Renal cortical epithelial cell (primary cell): ENCODE measurements around the gene SESN1. TPM values are rescaled to one million over a fixed set of nuclear protein-coding genes. Genes with fewer than 3 reads are reported as not detected.

Experiments used
- DNase-seq: peaks from one replicate; pipeline ENCODE4 v3.0.0-alpha.2; 2011; ENCODE audit warnings: low read depth
- total RNA-seq: library from RNA; depleted of rRNA; stranded (reverse); fragments of >200 nt; gene quantifications from 2 replicates; pipeline ENCODE4 v1.2.3, GENCODE V29; 2014

Gene SESN1
- total RNA-seq, 1 donor from 2014 or later, result 47.8 TPM

- DNase-seq, result no peak
Measured at GRCh38 chr6:108961077-108961476, 133.6 kb downstream of the SESN1 start.

GRCh38 chr6:108960601-108961000, 134.0 kb downstream of the SESN1 start:
- DNase-seq, result no peak

GRCh38 chr6:108959972-108960582, 134.6 kb downstream of the SESN1 start:
- no peak for DNase-seq

- no peak for DNase-seq
Measured at GRCh38 chr6:108958900-108959770, 135.5 kb downstream of the SESN1 start.

- no peak for DNase-seq
Measured at GRCh38 chr6:108957221-108957620, 137.4 kb downstream of the SESN1 start.

- no peak for DNase-seq
Measured at GRCh38 chr6:108955329-108955949, 139.2 kb downstream of the SESN1 start.

- DNase-seq, result no peak
Measured at GRCh38 chr6:108953681-108954080, 141.0 kb downstream of the SESN1 start.

- no peak for DNase-seq
Measured at GRCh38 chr6:108952776-108953486, 141.7 kb downstream of the SESN1 start.

DNA sequence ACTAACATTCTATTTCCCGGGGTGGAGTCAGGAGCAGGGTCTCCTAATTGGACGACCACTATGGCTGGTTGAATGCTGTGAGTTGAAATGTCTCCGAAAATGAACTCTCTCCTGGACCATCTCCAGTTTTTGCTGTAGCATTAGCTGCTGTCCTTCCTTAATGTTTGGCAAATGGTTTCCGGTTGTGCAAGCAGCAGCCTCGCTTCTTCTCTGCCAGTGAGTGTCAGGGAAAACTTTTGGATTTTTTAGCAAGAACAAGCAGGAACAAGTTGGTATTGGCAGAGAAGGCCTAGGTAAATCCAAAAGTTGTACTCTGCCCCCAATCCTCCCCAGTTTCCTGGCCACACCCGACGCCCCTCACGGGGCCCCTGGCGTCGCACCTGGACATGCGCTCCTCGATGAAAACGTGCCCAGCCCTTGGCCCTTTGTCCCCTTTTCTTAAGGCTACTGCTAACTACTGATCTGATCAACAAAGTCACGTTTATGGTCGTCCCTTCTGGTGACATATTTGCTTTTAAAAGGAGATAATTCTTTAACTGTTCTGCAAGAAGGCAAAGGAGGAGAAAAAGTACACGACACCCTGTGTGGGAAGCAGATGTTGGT, 143.2 kb downstream of the SESN1 start:
- no peak for DNase-seq

GRCh38 chr6:108948181-108948661, 146.4 kb downstream of the SESN1 start:
- DNase-seq, result peak; percentile 82

- peak; percentile 99 for DNase-seq
Measured at GRCh38 chr6:108947114-108947854, 147.4 kb downstream of the SESN1 start.

DNA sequence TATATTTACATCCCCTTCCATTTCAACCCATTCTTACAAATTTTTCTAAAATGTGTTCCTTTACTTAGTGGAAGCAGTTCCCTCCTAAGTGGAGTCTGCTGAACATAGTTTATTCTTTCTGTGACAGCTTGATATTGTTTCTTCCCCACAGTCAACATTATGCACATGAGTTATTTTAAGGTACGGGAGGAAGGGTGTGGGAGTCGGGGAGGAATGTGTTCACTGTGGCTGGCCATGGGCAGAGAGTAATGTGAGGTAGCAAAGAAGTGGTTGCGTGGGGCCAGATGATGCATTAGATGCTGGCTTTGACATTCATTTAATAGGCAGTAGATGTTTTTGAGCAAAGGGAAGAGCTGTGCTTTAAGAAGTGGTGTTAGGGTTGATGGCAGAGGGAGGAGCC, 148.0 kb downstream of the SESN1 start:
- peak; percentile 87 for DNase-seq

GRCh38 chr6:108945681-108946159, 148.9 kb downstream of the SESN1 start:
- DNase-seq, result peak; percentile 43

GRCh38 chr6:108944707-108945680, 149.7 kb downstream of the SESN1 start:
- DNase-seq, result peak; percentile 89

GRCh38 chr6:108944071-108944470, 150.6 kb downstream of the SESN1 start:
- no peak for DNase-seq

DNA sequence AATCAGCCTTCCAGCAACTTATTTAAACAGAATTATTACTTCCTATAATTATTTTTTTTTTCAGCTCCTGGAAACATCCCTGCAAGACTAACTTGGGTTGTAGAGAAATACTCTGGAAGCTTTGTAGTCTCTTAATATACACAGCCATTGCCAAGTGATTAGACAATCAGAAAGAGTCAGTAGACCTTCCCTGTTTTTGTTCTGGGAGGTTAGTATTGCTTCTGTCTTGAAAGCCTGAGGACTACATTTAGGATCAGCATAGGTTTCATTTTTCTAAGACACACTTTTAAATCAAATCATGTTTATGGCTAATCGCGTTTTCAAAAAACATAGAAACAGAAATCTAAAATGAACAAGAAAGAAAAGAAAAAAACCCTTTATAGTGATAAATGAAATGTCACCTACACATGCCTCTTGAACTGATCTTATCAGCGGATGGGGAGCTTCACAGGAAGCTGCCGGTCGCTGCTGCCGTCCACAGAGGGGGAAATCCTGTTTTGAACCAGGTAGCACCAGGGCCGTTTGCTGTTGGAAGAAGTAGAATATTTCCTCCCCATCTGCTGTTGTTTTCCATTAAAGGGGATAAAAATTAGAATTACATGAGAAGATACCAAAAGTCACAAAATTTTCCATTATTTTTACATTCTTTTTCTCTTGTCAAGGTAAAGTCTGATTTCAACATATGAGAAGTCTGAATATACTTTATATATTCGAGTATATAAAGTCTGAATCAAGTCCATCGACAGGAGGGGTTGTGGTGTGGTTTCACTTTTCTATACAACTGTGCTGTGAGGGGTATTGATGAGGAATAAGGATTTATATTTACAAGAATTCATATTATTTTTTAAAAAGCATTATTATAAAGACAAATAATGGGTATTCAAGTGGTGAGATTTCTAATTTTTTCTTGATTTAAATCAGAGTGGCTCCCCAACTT, 151.8 kb downstream of the SESN1 start:
- no peak for DNase-seq

- DNase-seq, result peak; percentile 81
Measured at GRCh38 chr6:108941859-108942258, 152.8 kb downstream of the SESN1 start.

GRCh38 chr6:108941281-108941680, 153.4 kb downstream of the SESN1 start:
- peak; percentile 52 for DNase-seq
